ENCODE data around the gene EIF4E2. TPM values are rescaled to one million over a fixed set of nuclear protein-coding genes. Genes with fewer than 3 reads are reported as not detected.

Gene EIF4E2
- total and polyA plus RNA-seq, 3 donors from 2014 or later = 56.3 to 93.5 (median 67.5) TPM

GRCh38 chr2:232575404-232575746, 24.9 kb downstream of the EIF4E2 start:
- no peak for TF ChIP-seq CTCF (IDR thresholded peaks at IDR 0.05)
- no peak for TF ChIP-seq POLR2A (IDR thresholded peaks at IDR 0.05)
- Histone ChIP-seq H3K4me1 (no peaks in the 10 kb centered on the region), H3K4me3 (no peak overlapping the region), H3K27me3 (no peaks in the 10 kb centered on the region), H3K27ac (no peak overlapping the region), H3K9me3 (no peaks in the 10 kb centered on the region), H3K36me3 (ENCODE audit: low read depth, missing control alignments) (no peaks in the 10 kb centered on the region)
- intact Hi-C loops (cut with DNase I; ENCODE audit: low total_unique reads) = no loop called here
- 85 to 89% methylated on average over 1 of the region's 1 CpG for WGBS, 2 donors
- no peak for DNase-seq

- H3K4me3 ChIP-seq = no peak overlapping the region
- H3K4me1 ChIP-seq = no peaks in the 10 kb centered on the region
- TF ChIP-seq CTCF (IDR thresholded peaks at IDR 0.05) = no peak
- no peak for TF ChIP-seq POLR2A (IDR thresholded peaks at IDR 0.05)
- H3K36me3 ChIP-seq (ENCODE audit: low read depth, missing control alignments) = no peaks in the 10 kb centered on the region
- intact Hi-C loops (cut with DNase I; ENCODE audit: low total_unique reads) = no loop called here
- H3K9me3 ChIP-seq = no peaks in the 10 kb centered on the region
- no peak overlapping the region for H3K27ac ChIP-seq
- 58 to 92% methylated on average over 2 of the region's 2 CpGs for WGBS, 2 donors
- H3K27me3 ChIP-seq = no peaks in the 10 kb centered on the region
- DNase-seq = no peak
These were observed 26.5 kb downstream of the EIF4E2 start for GRCh38 chr2:232576995-232577394.

DNA sequence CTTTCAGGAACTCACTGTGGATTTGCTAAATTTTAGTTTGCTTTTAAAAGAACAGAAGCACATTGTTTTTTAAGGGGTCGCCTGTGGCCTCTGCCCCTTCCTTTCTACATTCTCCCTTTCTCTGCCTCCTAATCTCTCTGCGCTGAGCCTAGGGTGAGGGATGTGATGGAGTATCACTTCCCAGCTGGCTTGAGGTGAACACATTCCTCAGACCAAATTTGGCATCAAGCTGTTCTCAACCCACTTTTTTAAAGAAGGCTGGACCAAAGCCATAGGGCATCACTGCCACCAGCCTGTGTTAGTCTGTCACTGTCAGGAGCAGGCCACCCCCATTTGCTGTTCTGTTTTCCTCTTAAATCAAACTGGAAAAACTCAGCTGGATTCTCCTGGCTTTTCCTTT, 27.4 kb downstream of the EIF4E2 start:
- no peak for DNase-seq
- intact Hi-C loops (cut with DNase I; ENCODE audit: low total_unique reads) = no loop called here
- Histone ChIP-seq H3K27ac (no peak overlapping the region), H3K27me3 (no peaks in the 10 kb centered on the region), H3K4me3 (no peak overlapping the region), H3K4me1 (no peaks in the 10 kb centered on the region), H3K36me3 (ENCODE audit: low read depth, missing control alignments) (no peaks in the 10 kb centered on the region), H3K9me3 (no peaks in the 10 kb centered on the region)
- no peak for TF ChIP-seq CTCF (IDR thresholded peaks at IDR 0.05)
- TF ChIP-seq POLR2A (IDR thresholded peaks at IDR 0.05) = no peak
- WGBS, 2 donors = 83 to 93% methylated on average over 2 of the region's 2 CpGs

DNA sequence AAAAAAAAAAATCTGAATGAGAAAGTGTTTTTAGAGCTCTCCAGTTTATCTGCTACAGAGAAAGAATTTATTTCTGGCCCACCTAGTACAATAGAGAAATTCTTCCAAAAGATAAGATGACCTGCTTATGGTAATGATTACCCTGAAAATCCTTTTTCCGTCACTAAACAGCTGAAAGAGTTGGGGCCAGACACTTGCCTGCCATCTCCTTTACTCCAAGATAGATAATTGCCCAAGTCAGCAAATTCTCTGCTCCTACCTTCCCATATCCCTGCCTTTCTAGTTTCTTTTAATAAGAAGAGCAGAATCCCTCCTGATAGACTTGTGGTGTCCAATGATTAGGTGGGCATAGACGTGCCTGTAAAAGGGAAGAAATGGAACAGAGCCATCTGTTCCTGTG, 28.1 kb downstream of the EIF4E2 start:
- no peaks in the 10 kb centered on the region for H3K9me3 ChIP-seq
- no peak for DNase-seq
- H3K4me1 ChIP-seq = no peaks in the 10 kb centered on the region
- intact Hi-C loops (cut with DNase I; ENCODE audit: low total_unique reads) = no loop called here
- H3K4me3 ChIP-seq = no peak overlapping the region
- TF ChIP-seq CTCF (IDR thresholded peaks at IDR 0.05) (no peak), POLR2A (IDR thresholded peaks at IDR 0.05) (no peak)
- H3K27ac ChIP-seq = no peak overlapping the region
- no peaks in the 10 kb centered on the region for H3K27me3 ChIP-seq
- H3K36me3 ChIP-seq (ENCODE audit: low read depth, missing control alignments) = no peaks in the 10 kb centered on the region
- WGBS, 2 donors = 80 to 84% methylated on average over 2 of the region's 2 CpGs

GRCh38 chr2:232580648-232580981, 30.1 kb downstream of the EIF4E2 start:
- Histone ChIP-seq H3K27ac (no peak overlapping the region), H3K4me3 (no peak overlapping the region), H3K9me3 (no peaks in the 10 kb centered on the region), H3K4me1 (no peaks in the 10 kb centered on the region), H3K27me3 (no peaks in the 10 kb centered on the region), H3K36me3 (ENCODE audit: low read depth, missing control alignments) (no peaks in the 10 kb centered on the region)
- intact Hi-C loops (cut with DNase I; ENCODE audit: low total_unique reads) = no loop called here
- WGBS, 2 donors = 94 to 97% methylated on average over 6 of the region's 6 CpGs
- no peak for DNase-seq
- TF ChIP-seq POLR2A (IDR thresholded peaks at IDR 0.05) (no peak), CTCF (IDR thresholded peaks at IDR 0.05) (no peak)
